ENCODE results near the gene ABHD16A.

- TF ChIP-seq FOSL2 (IDR thresholded peaks at IDR 0.05) (no peak), FOSL2 (CRISPR knock-in tag; IDR thresholded peaks at IDR 0.05) (no peak), CTCF (IDR thresholded peaks at IDR 0.05) (no peak), RCOR1 (IDR thresholded peaks at IDR 0.05; ENCODE audit: low read depth, low read length) (no peak), MYC (IDR thresholded peaks at IDR 0.05; ENCODE audit: borderline replicate concordance, low read length) (no peak), POLR2A (IDR thresholded peaks at IDR 0.05; ENCODE audit: low read length) (no peak), MAZ (IDR thresholded peaks at IDR 0.05; ENCODE audit: borderline replicate concordance, low read depth, low read length) (no peak), HMGXB4 (CRISPR knock-in tag; IDR thresholded peaks at IDR 0.05; ENCODE audit: borderline replicate concordance) (no peak), RAD21 (conservative IDR thresholded peaks at IDR 0.05 in 1 of 2, IDR thresholded peaks at IDR 0.05 in 1 of 2) (no peak), CHD4 (IDR thresholded peaks at IDR 0.05; ENCODE audit: borderline replicate concordance) (no peak), USF2 (IDR thresholded peaks at IDR 0.05) (no peak), CEBPB (IDR thresholded peaks at IDR 0.05) (no peak), MAFK (IDR thresholded peaks at IDR 0.05; ENCODE audit: partially characterized antibody) (no peak)
Measured at GRCh38 chr6:31691078-31691463, 12.1 kb downstream of the ABHD16A start.

Measured in A549 (cell line).